HepG2 (cell line): ENCODE data around the gene FRRS1. TPM values are rescaled to one million over a fixed set of nuclear protein-coding genes. Genes with fewer than 3 reads are reported as not detected.

Experiments used
- ATAC-seq: fragments of 200-7000 bp; cut with Tn5 transposase; 3 replicates; pipeline ENCODE4 v1.9.1; 2020; ENCODE audit warnings: mild to moderate bottlenecking, moderate library complexity
- BruUV-seq: library from RNA; stranded (reverse); fragments of 400-500 nt; replicated peaks from 2 replicates; lab custom pipeline; 2021; lab: Mats Ljungman, UMichigan
- CTCF ChIA-PET: fragments of 300-600 bp; formaldehyde crosslinking; extraction: SDS; loops from one replicate; lab custom pipeline; 2021; ENCODE audit warnings: low total read pairs, inconsistent platforms, low intra/inter-chr PET ratio; lab: Yijun Ruan, JAX
- POLR2A ChIA-PET: fragments of 350-600 bp; sonication (Branson Sonifier 250); formaldehyde crosslinking; loops from one replicate; lab custom pipeline; 2020; ENCODE audit warnings: antibody characterized with exemption, inconsistent platforms; lab: Yijun Ruan, JAX
- DNase-seq: peaks from one replicate; pipeline ENCODE4 v3.0.0-alpha.2; 2015; ENCODE audit warnings: low spot score
- FAIRE-seq: peaks from 3 replicates; lab custom pipeline; 2011; peaks lifted over from hg19 to GRCh38; lab: Jason Lieb, UNC
- H2AFZ ChIP-seq: one replicate; pipeline ENCODE4 v1.6.1; 2011; ENCODE audit warnings: low read length, inconsistent platforms
- H3K27ac ChIP-seq: fragments of 300-600 bp; 3 replicates; pipeline ENCODE4 v1.8.0; 2011; ENCODE audit warnings: mixed run types, mild to moderate bottlenecking, mixed read lengths, low read length, inconsistent platforms; ENCODE audit not compliant: insufficient read depth; ENCODE audit errors: extremely low read length
- H3K27me3 ChIP-seq, 2 experiments: fragments of 200-600 bp in 1 of 2; 2 replicates in 1 of 2; 3 replicates in 1 of 2; pipeline versions ENCODE4 v1.6.0 to v1.8.0; 2011; ENCODE audit warnings: low read length in 2 of 2, mild to moderate bottlenecking in 2 of 2, moderate library complexity in 2 of 2, inconsistent platforms in 1 of 2; ENCODE audit not compliant: insufficient read depth in 2 of 2, control insufficient read depth in 1 of 2
- H3K36me3 ChIP-seq, 2 experiments: fragments of 200-600 bp in 1 of 2; replicated peaks in 1 of 2; 2 replicates in 1 of 2; 3 replicates in 1 of 2; pipeline versions ENCODE4 v1.5.1 to v1.8.0; 2011; ENCODE audit warnings: low read length in 2 of 2, inconsistent platforms in 1 of 2; ENCODE audit not compliant: insufficient read depth in 2 of 2, control insufficient read depth in 1 of 2
- H3K4me1 ChIP-seq: 2 replicates; pipeline ENCODE4 v1.5.1; 2012; ENCODE audit warnings: low read length, inconsistent platforms; ENCODE audit not compliant: insufficient read depth
- H3K4me2 ChIP-seq: 2 replicates; pipeline ENCODE4 v1.6.0; 2011; ENCODE audit warnings: low read depth, low read length, inconsistent platforms
- H3K4me3 ChIP-seq, 3 experiments: fragments of 200-600 bp in 1 of 3; sonication (generic), shearing (Covaris generic) in 1 of 3; replicated peaks in 1 of 3; 2 replicates each; pipeline ENCODE4 v1.5.1; 2011 to 2016; ENCODE audit warnings: low read length in 3 of 3, inconsistent platforms in 2 of 3, low read depth in 2 of 3, mild to moderate bottlenecking in 2 of 3, control low read depth in 1 of 3, mixed read lengths in 1 of 3; ENCODE audit not compliant: insufficient read depth in 1 of 3
- H3K79me2 ChIP-seq: one replicate; pipeline ENCODE4 v1.6.1; 2011; ENCODE audit warnings: low read length, inconsistent platforms; ENCODE audit not compliant: insufficient read depth
- H3K9ac ChIP-seq: 2 replicates; pipeline ENCODE4 v1.6.0; 2011; ENCODE audit warnings: mild to moderate bottlenecking, low read depth, low read length, inconsistent platforms; ENCODE audit not compliant: insufficient read depth
- H3K9me3 ChIP-seq: 2 replicates; pipeline ENCODE4 v1.5.1; 2012; ENCODE audit warnings: mild to moderate bottlenecking, low read length
- H4K20me1 ChIP-seq: 2 replicates; pipeline ENCODE4 v1.6.0; 2011; ENCODE audit warnings: inconsistent platforms, mild to moderate bottlenecking, low read length, moderate library complexity; ENCODE audit not compliant: insufficient read depth
- ISX ChIP-seq: sonication (generic); formaldehyde crosslinking; conservative IDR thresholded peaks from 2 replicates; pipeline ENCODE4 v1.5.0; 2020; ENCODE audit warnings: missing genetic modification reagents
- KLF16 ChIP-seq, 2 experiments: sonication (generic) in 1 of 2; formaldehyde crosslinking in 1 of 2; IDR thresholded peaks; 2 replicates each; pipeline versions ENCODE4 v1.6.1 to v1.8.0; 2016 to 2023; ENCODE audit warnings: missing genetic modification reagents in 2 of 2, missing compliant biosample characterization in 1 of 2
- NPAS2 ChIP-seq: sonication (generic); formaldehyde crosslinking; IDR thresholded peaks from 2 replicates; pipeline ENCODE4 v1.8.0; 2022; ENCODE audit warnings: mild to moderate bottlenecking, missing genetic modification reagents, borderline replicate concordance
- NR1H2 ChIP-seq: sonication (generic); formaldehyde crosslinking; IDR thresholded peaks from 2 replicates; pipeline ENCODE4 v1.8.1; 2022; ENCODE audit warnings: low read depth, missing genetic modification reagents, borderline replicate concordance
- POLR2G ChIP-seq: fragments of 200-400 bp; formaldehyde crosslinking; IDR thresholded peaks from 2 replicates; pipeline ENCODE4 v1.6.1; 2018; ENCODE audit warnings: mild to moderate bottlenecking, low read depth, low read length, moderate library complexity
- RAD21 ChIP-seq: fragments of 450-650 bp; formaldehyde crosslinking; IDR thresholded peaks from 2 replicates; pipeline ENCODE4 v1.5.0; 2020; ENCODE audit warnings: mild to moderate bottlenecking
- SMYD3 ChIP-seq: sonication (generic); formaldehyde crosslinking; IDR thresholded peaks from 2 replicates; pipeline ENCODE4 v1.8.1; 2023; ENCODE audit warnings: mild to moderate bottlenecking, missing genetic modification reagents
- TARDBP ChIP-seq: sonication (generic); formaldehyde crosslinking; IDR thresholded peaks from 2 replicates; pipeline ENCODE4 v1.8.0; 2022; ENCODE audit warnings: mild to moderate bottlenecking, missing genetic modification reagents
- ZNF10 ChIP-seq: sonication (generic); formaldehyde crosslinking; IDR thresholded peaks from 2 replicates; pipeline ENCODE4 v1.4.0; 2020; ENCODE audit warnings: mild to moderate bottlenecking, low read depth, missing genetic modification reagents, borderline replicate concordance
- ZNF564 ChIP-seq: sonication (generic); formaldehyde crosslinking; IDR thresholded peaks from 2 replicates; pipeline ENCODE4 v1.8.1; 2023; ENCODE audit warnings: mild to moderate bottlenecking, missing genetic modification reagents
- ZNF775 ChIP-seq: sonication (generic); formaldehyde crosslinking; IDR thresholded peaks from 2 replicates; pipeline ENCODE4 v1.4.0; 2020; ENCODE audit warnings: missing genetic modification reagents, mild to moderate bottlenecking, moderate library complexity, borderline replicate concordance
- WGBS: methylation state at CpG from one replicate; pipeline ENCODE4 v1.1.6; 2017; ENCODE audit warnings: low lambda C conversion rate; 5-methylcytosine and 5-hydroxymethylcytosine counted together
- in situ Hi-C: cut with HindIII; loops from 2 replicates; pipeline ENCODE4 v1.10.0; 2017; ENCODE audit warnings: low pct_unique_long_range_greater_than_20kb; ENCODE audit not compliant: extremely low pct_ligation_motif_present
- intact Hi-C: fragments of 100-400 bp; cut with micrococcal nuclease; formaldehyde crosslinking; loops from one replicate; pipeline ENCODE4 v1.10.0; 2022; ENCODE audit not compliant: unreplicated experiment
- polyA plus RNA-seq, 8 experiments: library from polyadenylated mRNA; depleted of rRNA in 3 of 8; stranded (reverse) in 7 of 8; unstranded in 1 of 8; fragments of >200 nt; fragmentation: Illumina TruSeq in 4 of 8; extraction: Trizol in 4 of 8; gene quantifications; 2 replicates each; pipeline versions ENCODE4 v1.2.1 to v1.2.3, GENCODE V29; 2011 to 2016; ENCODE audit warnings: low read depth in 4 of 8, missing spikeins in 1 of 8, mixed read lengths in 1 of 8; ENCODE audit not compliant: insufficient read depth in 1 of 8
- total RNA-seq, 5 experiments: library from RNA; depleted of rRNA; stranded (reverse); fragments of >200 nt; fragmentation: Illumina TruSeq; extraction: Trizol; gene quantifications; 2 replicates each; pipeline ENCODE4 v1.2.3, GENCODE V29; 2016; ENCODE audit warnings: low read depth in 1 of 5
- TF ChIP-seq, protein P1 (sequence below): sonication (generic); formaldehyde crosslinking; IDR thresholded peaks from 2 replicates; pipeline ENCODE4 v1.5.0; 2020; ENCODE audit warnings: mild to moderate bottlenecking, missing genetic modification reagents, borderline replicate concordance

The FRRS1 gene
- total and polyA plus RNA-seq, 2 of the 13 experiments (the other 11 are each of a cell fraction or from before 2014, with no cell fraction given): 22.6 to 23.4 TPM

DNA sequence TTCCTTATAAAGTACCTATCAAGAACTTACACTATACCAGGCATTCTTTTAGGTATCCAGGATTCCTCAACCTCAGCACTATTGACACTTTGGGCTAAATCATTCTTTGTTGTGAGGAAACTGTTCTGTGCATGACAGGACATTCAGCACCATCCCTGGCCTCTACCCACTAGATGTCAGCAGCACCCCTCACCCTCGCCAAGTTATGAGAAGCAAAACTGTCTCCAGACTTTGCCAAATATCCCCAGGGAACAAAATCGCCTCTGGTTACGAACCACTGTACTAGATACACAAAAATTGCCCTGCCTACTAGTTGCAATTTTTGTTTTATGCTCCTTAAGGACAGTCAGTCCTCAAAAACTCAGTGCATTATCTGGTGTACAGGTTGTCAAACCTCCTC lies 84.9 kb downstream of the FRRS1 start (continued):
- TF ChIP-seq ZNF564: no peak

DNA sequence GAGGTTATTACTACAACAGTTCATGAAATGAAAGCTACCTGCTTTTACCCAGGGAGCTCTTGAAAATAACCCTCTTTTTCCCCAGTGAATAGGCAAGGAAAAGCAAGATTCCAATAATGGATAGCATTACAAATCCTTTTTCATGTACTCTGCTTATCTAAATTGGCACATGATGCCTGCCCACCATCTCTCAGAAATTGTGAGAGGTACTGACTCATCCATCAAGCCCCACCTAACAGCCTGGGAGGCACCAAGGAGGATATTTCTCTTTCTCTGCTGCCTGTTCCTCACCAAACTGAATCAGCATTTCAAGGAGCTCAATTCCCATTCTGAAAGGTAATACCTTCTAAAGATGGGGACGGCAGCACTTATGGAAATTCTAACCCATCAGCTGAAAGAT lies 86.2 kb downstream of the FRRS1 start:
- 100% methylated on average over 1 of the region's 1 CpG for WGBS
- Histone ChIP-seq H3K27ac (no peak overlapping the region), H3K4me1 (no peaks in the 10 kb centered on the region), H3K4me2 (no peak overlapping the region), H4K20me1 (no peaks in the 10 kb centered on the region), H2AFZ (no peak overlapping the region), H3K9me3 (no peaks in the 10 kb centered on the region), H3K9ac (no peak overlapping the region), H3K79me2 (no peaks in the 10 kb centered on the region), H3K36me3 (peaks cover 9 to 39% of the 10 kb centered on the region in 2 experiments; a peak in 4 of 5 replicates), H3K27me3 (no peaks in the 10 kb centered on the region), H3K4me3 (no peak overlapping the region)
- in situ Hi-C loops: no loop called here
- TF ChIP-seq TARDBP (no peak), SMYD3 (CRISPR knock-in tag) (no peak), ISX (CRISPR knock-in tag) (no peak), NR1H2 (CRISPR knock-in tag) (no peak), ZNF775 (CRISPR knock-in tag) (no peak), RAD21 (CRISPR knock-in tag) (no peak), ZNF10 (CRISPR knock-in tag) (no peak), NPAS2 (CRISPR knock-in tag) (no peak), POLR2G (no peak), KLF16 (CRISPR knock-in tag; IDR thresholded peaks at IDR 0.05) (no peak)
- TF ChIP-seq, protein P1, sequence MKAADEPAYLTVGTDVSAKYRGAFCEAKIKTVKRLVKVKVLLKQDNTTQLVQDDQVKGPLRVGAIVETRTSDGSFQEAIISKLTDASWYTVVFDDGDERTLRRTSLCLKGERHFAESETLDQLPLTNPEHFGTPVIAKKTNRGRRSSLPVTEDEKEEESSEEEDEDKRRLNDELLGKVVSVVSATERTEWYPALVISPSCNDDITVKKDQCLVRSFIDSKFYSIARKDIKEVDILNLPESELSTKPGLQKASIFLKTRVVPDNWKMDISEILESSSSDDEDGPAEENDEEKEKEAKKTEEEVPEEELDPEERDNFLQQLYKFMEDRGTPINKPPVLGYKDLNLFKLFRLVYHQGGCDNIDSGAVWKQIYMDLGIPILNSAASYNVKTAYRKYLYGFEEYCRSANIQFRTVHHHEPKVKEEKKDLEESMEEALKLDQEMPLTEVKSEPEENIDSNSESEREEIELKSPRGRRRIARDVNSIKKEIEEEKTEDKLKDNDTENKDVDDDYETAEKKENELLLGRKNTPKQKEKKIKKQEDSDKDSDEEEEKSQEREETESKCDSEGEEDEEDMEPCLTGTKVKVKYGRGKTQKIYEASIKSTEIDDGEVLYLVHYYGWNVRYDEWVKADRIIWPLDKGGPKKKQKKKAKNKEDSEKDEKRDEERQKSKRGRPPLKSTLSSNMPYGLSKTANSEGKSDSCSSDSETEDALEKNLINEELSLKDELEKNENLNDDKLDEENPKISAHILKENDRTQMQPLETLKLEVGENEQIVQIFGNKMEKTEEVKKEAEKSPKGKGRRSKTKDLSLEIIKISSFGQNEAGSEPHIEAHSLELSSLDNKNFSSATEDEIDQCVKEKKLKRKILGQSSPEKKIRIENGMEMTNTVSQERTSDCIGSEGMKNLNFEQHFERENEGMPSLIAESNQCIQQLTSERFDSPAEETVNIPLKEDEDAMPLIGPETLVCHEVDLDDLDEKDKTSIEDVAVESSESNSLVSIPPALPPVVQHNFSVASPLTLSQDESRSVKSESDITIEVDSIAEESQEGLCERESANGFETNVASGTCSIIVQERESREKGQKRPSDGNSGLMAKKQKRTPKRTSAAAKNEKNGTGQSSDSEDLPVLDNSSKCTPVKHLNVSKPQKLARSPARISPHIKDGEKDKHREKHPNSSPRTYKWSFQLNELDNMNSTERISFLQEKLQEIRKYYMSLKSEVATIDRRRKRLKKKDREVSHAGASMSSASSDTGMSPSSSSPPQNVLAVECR (CRISPR knock-in tag): no peak
- ATAC-seq (no peak), DNase-seq (no peak), FAIRE-seq (no peak)
- intact Hi-C loops: no loop called here
- CTCF ChIA-PET: no interaction called here
- BruUV-seq: no TSS peak
- POLR2A ChIA-PET: no interaction called here
